Measurements from ENCODE around the gene CASP9.
"Not testable (repeated sequence)": the region's sequence is repeated elsewhere in the genome, so short reads cannot be mapped to it uniquely, and the experiment has no call there.

CASP9 gene

GRCh38 chr1:15469821-15470448, 54.1 kb downstream of the CASP9 start:
- not testable (repeated sequence) for DNase-seq (ENCODE audit: low read depth, low spot score)

- no peak for DNase-seq (ENCODE audit: low read depth, low spot score)
Observed at GRCh38 chr1:15469361-15469760, 54.7 kb downstream of the CASP9 start.

- DNase-seq (ENCODE audit: low read depth, low spot score), result no peak
Observed at GRCh38 chr1:15468145-15468544, 55.9 kb downstream of the CASP9 start.

- not testable (repeated sequence) for DNase-seq (ENCODE audit: low read depth, low spot score)
Observed at GRCh38 chr1:15466955-15467625, 56.9 kb downstream of the CASP9 start.

- no peak for DNase-seq (ENCODE audit: low read depth, low spot score)
Observed at GRCh38 chr1:15465674-15466073, 58.3 kb downstream of the CASP9 start.

GRCh38 chr1:15463926-15464322, 60.1 kb downstream of the CASP9 start:
- DNase-seq (ENCODE audit: low read depth, low spot score), result not testable (repeated sequence)

- DNase-seq (ENCODE audit: low read depth, low spot score), result not testable (repeated sequence)
Observed at GRCh38 chr1:15463064-15463800, 60.8 kb downstream of the CASP9 start.

GRCh38 chr1:15460708-15461095, 63.3 kb downstream of the CASP9 start:
- DNase-seq (ENCODE audit: low read depth, low spot score), result no peak

- DNase-seq (ENCODE audit: low read depth, low spot score), result no peak
Observed at GRCh38 chr1:15459771-15460707, 64.0 kb downstream of the CASP9 start.

GRCh38 chr1:15458388-15458787, 65.6 kb downstream of the CASP9 start:
- not testable (repeated sequence) for DNase-seq (ENCODE audit: low read depth, low spot score)

GRCh38 chr1:15457585-15457984, 66.4 kb downstream of the CASP9 start:
- no peak for DNase-seq (ENCODE audit: low read depth, low spot score)

GRCh38 chr1:15456313-15456954, 67.6 kb downstream of the CASP9 start, which contains the start of gene CELA2A:
Gene CELA2A (plus strand): TSS chr1:15456732. CDS start chr1:15456754, 22 bp downstream.
- DNase-seq (ENCODE audit: low read depth, low spot score), result no peak

- no peak for DNase-seq (ENCODE audit: low read depth, low spot score)
Observed at GRCh38 chr1:15455522-15455921, 68.5 kb downstream of the CASP9 start.

- no peak for DNase-seq (ENCODE audit: low read depth, low spot score)
Observed at GRCh38 chr1:15454256-15454655, 69.8 kb downstream of the CASP9 start.

- no peak for DNase-seq (ENCODE audit: low read depth, low spot score)
Observed at GRCh38 chr1:15453734-15454133, 70.3 kb downstream of the CASP9 start.

- DNase-seq (ENCODE audit: low read depth, low spot score), result no peak
Observed at GRCh38 chr1:15452866-15453571, 71.0 kb downstream of the CASP9 start.

GRCh38 chr1:15452216-15452615, 71.8 kb downstream of the CASP9 start:
- DNase-seq (ENCODE audit: low read depth, low spot score), result no peak

GRCh38 chr1:15451014-15451722, 72.8 kb downstream of the CASP9 start:
- no peak for DNase-seq (ENCODE audit: low read depth, low spot score)

- DNase-seq (ENCODE audit: low read depth, low spot score), result no peak
Observed at GRCh38 chr1:15449567-15449966, 74.4 kb downstream of the CASP9 start.
